Cortex of kidney (tissue), 1 donor: ENCODE measurements around the gene CBLC.

Experiments
- DNase-seq: peaks from one replicate; lab custom pipeline; 2025; lab: John Stamatoyannopoulos, UW

CBLC gene

DNA sequence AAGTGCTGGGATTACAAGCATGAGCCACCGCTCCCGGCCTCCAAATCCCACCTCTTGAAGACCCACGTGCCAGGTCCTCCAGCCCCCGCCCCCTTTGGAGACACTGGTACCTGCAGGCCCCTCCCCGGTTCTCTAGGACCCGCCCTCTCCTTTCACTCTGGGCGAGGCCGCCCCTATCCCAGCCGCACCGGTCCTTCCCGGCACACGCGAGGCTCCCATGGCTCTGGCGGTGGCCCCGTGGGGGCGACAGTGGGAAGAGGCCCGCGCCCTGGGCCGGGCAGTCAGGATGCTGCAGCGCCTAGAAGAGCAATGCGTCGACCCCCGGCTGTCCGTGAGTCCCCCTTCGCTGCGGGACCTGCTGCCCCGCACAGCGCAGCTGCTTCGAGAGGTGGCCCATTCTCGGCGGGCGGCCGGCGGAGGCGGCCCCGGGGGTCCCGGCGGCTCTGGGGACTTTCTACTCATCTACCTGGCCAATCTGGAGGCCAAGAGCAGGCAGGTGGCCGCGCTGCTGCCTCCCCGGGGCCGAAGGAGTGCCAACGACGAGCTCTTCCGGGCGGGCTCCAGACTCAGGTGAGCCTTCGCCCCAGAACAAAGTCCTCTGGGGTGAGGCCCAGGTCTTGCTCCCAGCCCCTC lies at the start of gene CBLC:
Gene CBLC, plus strand, starts transcription at position 176 of the 633 bp plus-strand sequence. Its CDS starts 42 bp downstream, at position 218.
- DNase-seq, result no peak

DNA sequence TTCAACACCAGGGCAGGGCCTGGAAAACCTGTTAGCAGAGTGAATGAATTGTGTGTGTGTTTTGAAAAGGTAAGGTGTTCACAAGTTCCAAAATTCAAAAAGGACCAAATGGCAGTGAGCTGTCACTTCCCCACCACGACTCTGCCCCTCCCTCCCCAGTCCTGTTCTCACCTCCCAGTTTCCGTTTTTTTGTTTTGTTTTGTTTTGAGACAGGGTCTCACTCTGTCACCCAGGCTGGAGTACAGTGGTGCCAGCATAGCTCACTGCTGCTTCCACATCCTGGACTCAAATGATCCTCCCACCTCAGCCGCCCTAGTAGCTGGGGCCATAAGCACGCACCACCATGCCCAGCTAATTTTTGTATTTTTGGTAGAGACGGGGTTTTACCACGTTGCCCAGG lies 49.5 kb upstream of the CBLC start:
- no peak for DNase-seq

GRCh38 chr19:44729516-44730033 lies 48.1 kb upstream of the CBLC start:
- DNase-seq, result no peak

DNA sequence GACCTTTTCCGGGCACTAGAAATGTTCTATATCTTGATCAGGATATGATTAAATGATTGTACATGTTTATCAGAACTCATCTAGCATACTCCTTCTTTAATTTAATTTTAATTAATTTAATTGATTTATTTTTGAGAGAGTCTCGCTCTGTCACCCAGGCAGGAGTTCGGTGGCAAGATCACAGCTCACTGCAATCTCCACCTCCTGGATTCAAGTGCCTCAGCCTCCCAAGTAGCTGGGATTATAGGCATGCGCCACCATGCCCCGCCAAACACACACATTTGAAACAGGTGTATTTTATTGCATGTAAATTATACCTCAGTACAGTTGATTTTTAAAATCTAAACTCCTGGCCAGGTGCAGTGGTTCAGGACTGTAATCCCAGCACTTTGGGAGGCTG lies 46.6 kb upstream of the CBLC start:
- DNase-seq, result no peak

DNA sequence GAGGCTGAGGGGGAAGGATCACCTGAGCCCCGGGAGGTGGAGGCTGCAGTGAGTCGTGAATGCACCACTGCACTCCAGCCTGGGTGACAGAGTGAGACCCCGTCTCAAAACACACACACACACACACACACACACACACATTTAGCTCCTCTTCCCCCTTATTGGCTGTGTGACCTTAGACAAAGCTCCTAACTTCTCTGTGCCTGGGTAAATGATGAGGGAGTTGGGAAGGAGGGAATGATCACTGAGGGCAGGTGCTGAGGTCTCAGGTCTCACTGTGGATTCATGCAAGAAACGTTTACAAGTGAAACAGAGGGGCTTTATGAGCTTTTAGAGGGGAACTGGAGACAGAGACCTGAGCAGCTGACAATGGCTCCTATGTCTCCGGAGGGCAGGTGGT lies 46.1 kb upstream of the CBLC start:
- DNase-seq, result no peak

DNA sequence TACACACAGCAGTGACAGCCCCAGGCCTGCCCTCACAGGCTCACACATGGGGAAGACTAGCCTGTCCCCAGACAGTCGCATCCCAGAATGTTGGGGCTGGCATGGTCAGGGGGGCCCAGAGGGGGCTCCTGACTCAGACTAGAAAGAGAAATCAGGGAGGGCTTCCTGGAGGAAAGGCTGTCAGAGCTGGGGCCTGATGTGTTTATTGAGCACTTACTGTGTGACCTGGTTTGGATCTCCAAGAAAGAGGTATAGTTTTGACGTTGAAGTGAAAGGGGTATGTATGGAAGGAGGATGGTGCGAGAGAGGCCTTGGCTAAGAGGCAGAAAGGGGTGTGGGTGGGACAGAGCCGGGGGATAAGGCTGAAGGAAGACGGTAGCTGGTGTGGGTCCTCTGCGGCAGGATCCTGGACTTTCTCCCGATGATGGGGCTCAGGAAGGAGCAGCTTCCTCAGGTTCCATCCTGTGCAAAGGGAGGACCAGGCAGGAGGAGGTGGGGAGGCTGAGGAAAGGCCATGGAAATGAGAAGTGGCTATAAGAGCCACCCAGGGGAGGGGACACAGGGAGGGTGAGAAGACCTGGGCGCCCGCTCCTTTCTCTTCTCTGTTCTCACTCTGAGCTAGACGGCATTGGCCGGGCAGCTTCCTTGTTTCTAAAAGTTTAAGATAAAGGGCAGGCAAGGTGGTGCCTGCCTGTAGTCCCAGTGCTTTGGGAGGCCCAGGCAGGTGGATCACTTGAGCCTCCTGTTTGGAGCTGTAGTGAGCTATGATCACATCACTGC lies 45.3 kb upstream of the CBLC start:
- DNase-seq, result no peak

GRCh38 chr19:44734357-44734756 lies 43.3 kb upstream of the CBLC start:
- no peak for DNase-seq

GRCh38 chr19:44735011-44735410 lies 42.7 kb upstream of the CBLC start:
- DNase-seq, result no peak

- no peak for DNase-seq
These were observed 40.2 kb upstream of the CBLC start for GRCh38 chr19:44737238-44738071.

GRCh38 chr19:44738136-44738535 lies 39.6 kb upstream of the CBLC start:
- DNase-seq, result no peak

GRCh38 chr19:44738603-44739558 lies 38.8 kb upstream of the CBLC start:
- DNase-seq, result no peak

DNA sequence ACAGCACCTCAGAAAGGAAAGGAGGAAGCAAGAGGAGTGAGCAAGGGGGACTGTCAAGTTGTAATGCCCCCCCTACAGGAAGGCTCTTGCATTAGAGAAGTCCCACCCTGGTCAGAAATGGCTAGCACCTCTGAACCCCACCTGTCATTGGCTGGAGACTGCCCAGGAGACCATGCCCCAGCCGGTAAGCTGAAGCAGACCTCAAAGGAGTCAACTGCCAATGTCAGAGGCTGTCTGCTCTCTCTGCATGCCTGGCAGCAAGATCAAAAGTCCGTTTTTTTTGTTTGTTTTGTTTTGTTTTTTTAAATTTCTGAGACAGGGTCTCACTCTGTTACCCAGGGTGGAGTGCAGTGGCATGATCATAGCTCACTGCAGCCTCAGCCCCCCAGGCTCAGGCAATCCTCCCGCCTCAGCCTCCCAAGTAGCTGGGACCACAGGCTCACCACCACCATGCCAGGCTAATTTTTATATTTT lies 37.3 kb upstream of the CBLC start:
- no peak for DNase-seq

DNA sequence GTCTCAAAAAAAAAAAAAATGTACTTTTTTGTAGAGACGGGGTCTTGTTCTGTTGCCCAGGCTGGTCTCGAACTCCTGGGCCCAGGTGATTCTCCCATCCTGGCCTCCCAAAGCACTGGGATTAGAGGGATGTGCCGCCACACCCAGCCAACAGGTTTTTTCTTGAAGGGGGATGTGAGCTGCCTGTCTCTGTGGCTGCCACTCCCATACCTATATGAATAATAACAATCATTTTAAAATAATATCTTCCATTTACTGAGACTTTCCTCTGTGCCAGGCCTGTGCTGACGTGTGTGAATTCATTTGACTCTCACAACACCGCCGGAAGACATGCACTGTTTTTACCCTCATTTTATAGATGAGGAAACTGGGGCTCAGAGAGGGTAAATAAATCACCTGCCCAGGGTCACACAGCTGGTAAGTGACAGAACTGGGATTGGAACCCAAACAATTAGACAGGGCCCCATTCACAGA lies 36.4 kb upstream of the CBLC start:
- DNase-seq, result no peak

GRCh38 chr19:44741841-44742329 lies 35.8 kb upstream of the CBLC start:
- no peak for DNase-seq

DNA sequence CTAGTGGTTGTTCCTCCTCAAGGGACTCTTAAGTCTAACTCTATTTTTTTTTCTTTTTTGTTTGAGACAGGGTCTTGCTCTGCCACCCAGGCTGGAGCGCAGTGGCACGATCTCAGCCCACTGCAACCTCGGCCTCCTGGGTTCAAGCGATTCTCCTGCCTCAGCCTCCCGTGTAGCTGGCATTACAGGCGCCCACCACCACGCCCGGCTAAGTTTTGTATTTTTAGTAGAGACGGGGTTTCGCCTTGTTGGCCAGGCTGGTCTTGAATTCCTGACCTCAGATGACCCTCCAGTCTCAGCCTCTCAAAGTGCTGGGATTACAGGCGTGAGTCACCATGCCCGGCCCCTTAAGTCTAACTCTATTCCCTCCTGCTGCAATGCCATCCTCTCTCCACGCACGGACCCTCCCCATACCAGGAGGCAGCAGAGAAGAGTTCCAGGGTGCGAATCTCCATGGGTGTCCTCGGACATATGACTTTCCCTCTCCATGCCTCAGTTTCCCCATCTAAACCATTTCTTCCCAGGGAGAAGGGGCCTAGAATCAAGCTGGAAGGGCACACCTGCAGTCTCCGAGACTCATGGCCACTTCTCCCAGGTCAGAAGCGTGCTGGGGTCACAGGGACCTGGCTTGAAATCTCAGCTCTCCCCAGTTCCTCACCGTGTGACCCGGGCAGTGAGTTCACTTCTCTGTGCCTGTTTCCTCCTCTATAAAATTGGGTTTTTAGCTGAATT lies 35.2 kb upstream of the CBLC start:
- DNase-seq, result no peak

GRCh38 chr19:44744871-44745332 lies 32.8 kb upstream of the CBLC start:
- DNase-seq, result no peak

DNA sequence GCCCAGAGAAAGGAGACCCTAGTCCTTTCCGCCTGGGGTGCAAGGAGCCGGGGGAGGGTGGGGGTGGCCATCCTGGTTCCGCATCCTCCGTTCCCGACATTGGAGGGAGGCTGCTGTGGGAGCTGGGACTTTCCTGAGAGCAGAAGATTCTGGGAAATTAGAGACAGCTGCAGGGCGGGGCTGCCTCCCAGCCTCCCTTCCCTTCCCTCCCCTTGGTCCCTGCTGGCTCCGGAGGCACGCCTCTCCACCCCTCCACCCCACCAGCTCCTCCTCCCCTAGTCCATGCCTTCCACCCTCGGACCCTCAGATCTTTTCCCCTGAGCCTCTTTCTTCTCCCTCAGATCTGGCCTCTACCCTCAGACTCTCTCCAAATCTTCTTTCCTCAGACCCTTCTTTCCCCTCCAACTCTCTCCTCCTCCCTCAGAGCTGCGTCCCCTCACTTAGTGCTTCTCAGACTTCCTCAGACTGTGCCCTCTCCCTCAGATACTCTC lies 32.3 kb upstream of the CBLC start:
- DNase-seq, result no peak

GRCh38 chr19:44745887-44746600 lies 31.6 kb upstream of the CBLC start:
- no peak for DNase-seq

DNA sequence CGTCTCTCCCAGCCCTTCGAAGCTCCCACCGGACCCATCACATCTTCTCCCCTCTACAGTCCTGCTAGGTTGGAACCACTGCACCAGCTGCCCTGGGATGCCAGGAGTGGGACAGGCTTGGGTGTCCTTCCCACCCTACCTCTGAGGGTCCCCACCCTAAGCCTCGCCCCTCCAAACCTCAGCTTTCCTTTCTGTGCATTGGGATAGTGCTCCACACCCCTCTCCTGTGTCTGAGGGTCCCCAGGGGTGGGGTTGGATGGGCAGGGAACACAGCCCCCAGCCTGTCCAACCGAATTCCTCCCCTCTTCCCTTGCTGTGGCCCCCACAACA lies 31.1 kb upstream of the CBLC start:
- DNase-seq, result no peak
